Fibroblast of the aortic adventitia (primary cell): ENCODE data around the gene TRMT44. TPM values are rescaled to one million over a fixed set of nuclear protein-coding genes. Genes with fewer than 3 reads are reported as not detected.

ENCODE experiments used
- DNase-seq: peaks from one replicate; pipeline ENCODE4 v3.0.0-alpha.2; 2010; ENCODE audit warnings: low read depth
- H3K4me3 ChIP-seq: 2 replicates; pipeline ENCODE4 v1.5.1; 2011; ENCODE audit warnings: low read depth, mild to moderate bottlenecking, control low read depth, low read length, moderate library complexity
- CTCF ChIP-seq: IDR thresholded peaks from 2 replicates; pipeline ENCODE4 v1.5.1; 2011; ENCODE audit warnings: mild to moderate bottlenecking, low read length, control low read depth, inconsistent platforms; ENCODE audit not compliant: insufficient read depth
- total RNA-seq: library from RNA; depleted of rRNA; stranded (reverse); fragments of >200 nt; gene quantifications from 2 replicates; pipeline ENCODE4 v1.2.3, GENCODE V29; 2012; ENCODE audit warnings: low replicate concordance

The TRMT44 gene
- total RNA-seq, 1 donor = 18.9 TPM

- TF ChIP-seq CTCF = no peak
- H3K4me3 ChIP-seq = no peak overlapping the region
Observed at GRCh38 chr4:8394806-8395205, 45.8 kb upstream of the TRMT44 start.

GRCh38 chr4:8395504-8396296 lies 44.9 kb upstream of the TRMT44 start:
- no peak overlapping the region for H3K4me3 ChIP-seq
- no peak for TF ChIP-seq CTCF
- no peak for DNase-seq

More at GRCh38 chr4:8394806-8395205, 45.8 kb upstream of the TRMT44 start:
- no peak for DNase-seq

GRCh38 chr4:8396762-8397406 lies 43.7 kb upstream of the TRMT44 start:
- H3K4me3 ChIP-seq = no peak overlapping the region
- no peak for DNase-seq
- no peak for TF ChIP-seq CTCF

GRCh38 chr4:8398347-8398746 lies 42.2 kb upstream of the TRMT44 start:
- DNase-seq = no peak
- no peak overlapping the region for H3K4me3 ChIP-seq
- no peak for TF ChIP-seq CTCF

- H3K4me3 ChIP-seq = no peak overlapping the region
- TF ChIP-seq CTCF = no peak
- DNase-seq = no peak
Observed at GRCh38 chr4:8399298-8399697, 41.3 kb upstream of the TRMT44 start.

- DNase-seq = no peak
- no peak overlapping the region for H3K4me3 ChIP-seq
- TF ChIP-seq CTCF = no peak
Observed at GRCh38 chr4:8400632-8401325, 39.8 kb upstream of the TRMT44 start.
